IPS DF 4.7 (cell line): ENCODE results near the gene F2R.
"Not testable (repeated sequence)": the region's sequence is repeated elsewhere in the genome, so short reads cannot be mapped to it uniquely, and the experiment has no call there.

Experiments
- DNase-seq: peaks from one replicate; pipeline ENCODE4 v3.0.0-alpha.2; 2013; ENCODE audit warnings: low spot score; ENCODE audit errors: extremely low read depth

The F2R gene

GRCh38 chr5:76718880-76719279 lies 3.0 kb downstream of the F2R start:
- no peak for DNase-seq

GRCh38 chr5:76720988-76721569 lies 5.2 kb downstream of the F2R start:
- no peak for DNase-seq

GRCh38 chr5:76723266-76723665 lies 7.3 kb downstream of the F2R start:
- no peak for DNase-seq

DNA sequence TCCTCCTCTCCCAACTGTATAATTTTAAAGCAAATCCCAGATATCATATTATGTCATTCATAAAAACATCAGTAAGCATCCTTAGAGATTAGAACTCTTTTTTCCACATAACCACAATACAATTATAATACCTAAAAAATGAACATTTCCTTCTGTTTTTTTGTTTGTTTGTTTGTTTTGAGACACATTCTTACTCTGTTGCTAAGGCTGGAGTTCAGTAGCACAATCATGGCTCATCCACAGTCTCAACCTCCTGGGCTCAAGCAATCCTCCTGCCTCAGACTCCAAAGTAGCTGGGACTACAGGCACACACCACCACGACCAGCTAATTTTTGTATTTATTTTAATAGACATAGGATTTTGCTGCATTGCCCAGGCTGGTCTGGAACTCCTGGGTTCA lies 8.0 kb downstream of the F2R start:
- DNase-seq = no peak

DNA sequence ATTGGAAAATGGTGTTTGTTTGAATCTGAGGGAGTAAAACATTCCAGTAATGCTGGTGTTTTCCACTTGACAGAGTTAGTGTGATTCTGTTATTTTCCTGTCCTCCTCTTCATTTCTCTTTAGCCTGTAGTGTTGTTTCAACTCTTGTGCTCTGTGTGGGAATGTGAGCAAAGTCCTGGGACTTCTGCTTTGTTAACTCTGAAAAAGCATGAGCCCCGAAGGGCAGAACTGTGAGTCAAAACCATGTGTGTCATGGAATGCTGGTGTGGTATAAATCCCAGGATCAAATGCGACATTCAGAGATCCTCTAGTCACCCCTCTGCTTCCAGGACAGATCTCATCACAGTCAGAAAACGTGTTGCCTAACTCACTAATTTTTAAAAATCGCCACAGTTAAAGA lies 8.9 kb downstream of the F2R start:
- DNase-seq = no peak

DNA sequence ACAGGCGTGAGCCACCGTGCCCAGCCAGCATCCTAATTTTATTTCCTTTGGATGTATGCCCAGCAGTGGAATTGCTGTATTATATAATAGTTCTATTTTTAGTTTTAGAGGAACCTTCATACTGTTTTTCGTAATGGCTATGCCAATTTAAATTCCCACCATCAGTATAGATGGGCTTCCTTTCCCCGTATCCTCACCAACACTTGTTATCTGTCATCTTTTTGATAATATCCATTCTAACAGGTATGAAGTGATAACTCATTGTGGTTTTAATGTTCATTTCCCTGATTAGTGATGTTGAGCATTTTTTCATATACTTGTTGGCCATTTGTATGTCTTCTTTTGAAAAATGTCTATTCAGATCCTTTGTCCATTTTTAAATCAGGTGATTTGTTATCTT lies 13.0 kb downstream of the F2R start:
- no peak for DNase-seq

GRCh38 chr5:76729373-76730290 lies 13.7 kb downstream of the F2R start:
- no peak for DNase-seq

DNA sequence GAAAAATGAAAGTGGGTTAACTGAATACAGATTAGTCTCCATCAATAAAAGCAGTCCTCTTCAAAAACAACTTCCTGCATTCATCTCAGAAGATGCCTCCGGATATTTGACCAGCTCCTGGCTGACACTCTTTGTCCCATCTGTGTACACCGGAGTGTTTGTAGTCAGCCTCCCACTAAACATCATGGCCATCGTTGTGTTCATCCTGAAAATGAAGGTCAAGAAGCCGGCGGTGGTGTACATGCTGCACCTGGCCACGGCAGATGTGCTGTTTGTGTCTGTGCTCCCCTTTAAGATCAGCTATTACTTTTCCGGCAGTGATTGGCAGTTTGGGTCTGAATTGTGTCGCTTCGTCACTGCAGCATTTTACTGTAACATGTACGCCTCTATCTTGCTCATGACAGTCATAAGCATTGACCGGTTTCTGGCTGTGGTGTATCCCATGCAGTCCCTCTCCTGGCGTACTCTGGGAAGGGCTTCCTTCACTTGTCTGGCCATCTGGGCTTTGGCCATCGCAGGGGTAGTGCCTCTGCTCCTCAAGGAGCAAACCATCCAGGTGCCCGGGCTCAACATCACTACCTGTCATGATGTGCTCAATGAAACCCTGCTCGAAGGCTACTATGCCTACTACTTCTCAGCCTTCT lies 16.6 kb downstream of the F2R start:
- DNase-seq = no peak

DNA sequence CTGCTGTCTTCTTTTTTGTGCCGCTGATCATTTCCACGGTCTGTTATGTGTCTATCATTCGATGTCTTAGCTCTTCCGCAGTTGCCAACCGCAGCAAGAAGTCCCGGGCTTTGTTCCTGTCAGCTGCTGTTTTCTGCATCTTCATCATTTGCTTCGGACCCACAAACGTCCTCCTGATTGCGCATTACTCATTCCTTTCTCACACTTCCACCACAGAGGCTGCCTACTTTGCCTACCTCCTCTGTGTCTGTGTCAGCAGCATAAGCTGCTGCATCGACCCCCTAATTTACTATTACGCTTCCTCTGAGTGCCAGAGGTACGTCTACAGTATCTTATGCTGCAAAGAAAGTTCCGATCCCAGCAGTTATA lies 17.1 kb downstream of the F2R start:
- no peak for DNase-seq

- no peak for DNase-seq
These were observed 20.0 kb downstream of the F2R start for GRCh38 chr5:76735762-76736545.

DNA sequence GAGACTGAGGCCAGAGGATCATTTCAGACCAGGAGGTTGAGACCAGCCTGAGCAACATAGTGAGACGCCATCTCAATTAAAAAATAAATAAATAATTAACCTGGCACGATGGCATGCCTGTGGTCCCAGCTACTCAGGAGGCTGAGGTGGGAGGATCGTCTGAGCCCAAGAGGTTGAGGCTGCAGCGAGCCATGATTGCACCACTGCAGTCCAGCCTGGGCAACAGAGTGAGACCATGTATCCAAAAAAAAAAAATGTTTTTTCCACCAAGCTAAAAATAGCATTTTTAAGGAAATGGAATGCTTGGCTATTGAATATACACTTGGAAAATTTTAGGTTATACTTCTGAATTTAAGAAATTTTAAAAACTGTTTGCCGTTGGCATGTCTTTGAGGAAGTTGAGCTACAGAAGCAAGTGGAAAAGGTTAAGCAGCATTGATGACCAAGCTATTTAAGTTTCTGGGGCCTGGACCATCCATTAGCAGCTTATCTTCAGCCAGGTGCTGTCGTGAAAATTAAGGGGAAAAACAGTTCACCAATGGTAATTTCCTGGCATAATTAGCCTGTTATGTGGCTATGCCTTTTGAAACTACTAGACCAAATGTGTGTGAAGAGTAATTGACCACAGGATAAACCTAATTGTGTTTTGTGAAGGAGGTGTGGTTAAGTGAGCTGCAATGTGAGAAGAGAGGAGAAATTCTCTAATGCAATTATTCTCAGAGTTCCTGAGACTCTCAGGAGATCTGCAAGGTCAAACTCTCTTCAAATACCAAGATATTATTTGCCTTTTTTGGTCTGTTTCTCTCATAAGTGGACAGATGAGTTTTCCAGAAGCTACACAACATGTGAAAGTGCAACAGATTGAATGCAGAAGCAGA lies 21.0 kb downstream of the F2R start:
- DNase-seq = no peak

DNA sequence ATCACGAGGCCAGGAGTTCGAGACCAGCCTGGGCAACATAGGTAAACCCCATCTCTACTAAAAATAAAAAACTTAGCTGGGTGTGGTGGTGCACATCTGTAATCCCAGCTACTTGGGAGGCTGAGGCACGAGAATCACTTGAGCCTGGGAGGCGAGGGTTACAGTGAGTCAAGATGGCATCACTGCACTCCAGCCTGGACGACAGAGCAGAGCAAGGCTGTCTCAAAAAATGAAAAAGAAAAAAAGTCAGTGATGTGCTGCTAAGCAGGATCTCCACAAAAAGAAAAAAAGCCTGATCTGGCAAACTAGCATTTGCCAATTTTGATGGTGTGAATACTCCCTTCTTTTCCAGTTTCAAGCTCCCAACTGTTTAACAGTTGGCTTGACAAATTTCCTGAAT lies 21.9 kb downstream of the F2R start:
- no peak for DNase-seq

- DNase-seq = not testable (repeated sequence)
These were observed 25.6 kb downstream of the F2R start for GRCh38 chr5:76741506-76741905.

GRCh38 chr5:76742583-76742982 lies 26.7 kb downstream of the F2R start:
- DNase-seq = no peak

GRCh38 chr5:76744632-76745031 lies 28.7 kb downstream of the F2R start:
- DNase-seq = no peak

DNA sequence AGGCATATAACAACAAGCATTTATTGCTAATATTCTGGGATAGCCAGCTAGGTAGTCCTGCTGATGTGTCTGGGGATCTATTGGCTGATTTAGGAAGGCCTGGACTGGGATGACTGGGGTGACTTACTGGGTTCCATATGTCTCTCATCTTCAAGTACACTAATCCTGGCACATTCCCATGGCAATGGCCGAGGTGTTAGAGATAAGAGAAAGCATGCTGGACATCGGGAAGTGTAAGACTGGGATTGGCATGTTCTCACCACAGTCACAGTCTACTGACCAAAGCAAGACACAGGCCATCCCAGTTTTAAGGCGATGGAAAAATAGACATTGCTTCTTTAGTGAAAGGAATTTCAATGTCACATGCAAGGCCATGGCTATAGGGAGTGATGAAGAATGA lies 29.7 kb downstream of the F2R start:
- no peak for DNase-seq

- no peak for DNase-seq
These were observed 30.8 kb downstream of the F2R start for GRCh38 chr5:76746677-76747076.

- DNase-seq = no peak
These were observed 31.8 kb downstream of the F2R start for GRCh38 chr5:76747706-76748105.

- no peak for DNase-seq
These were observed 35.4 kb downstream of the F2R start for GRCh38 chr5:76751291-76751690.

GRCh38 chr5:76754668-76755078 lies 38.7 kb downstream of the F2R start:
- DNase-seq = no peak
